MG63 (cell line): ENCODE measurements around the gene SRPK1. TPM values are rescaled to one million over a fixed set of nuclear protein-coding genes. Genes with fewer than 3 reads are reported as not detected.
A peak's percentile ranks its signal among the peaks of the same experiment; 100 is the strongest.
"Not testable (repeated sequence)": the region's sequence is repeated elsewhere in the genome, so short reads cannot be mapped to it uniquely, and the experiment has no call there.

Source experiments
- DNase-seq: peaks from one replicate; pipeline ENCODE4 v3.0.0-alpha.2; 2020
- H3K27me3 ChIP-seq: fragments of 250-450 bp; sonication (Bioruptor Pico); 2 replicates; pipeline ENCODE4 v1.5.1; 2020; ENCODE audit warnings: mild to moderate bottlenecking, moderate library complexity
- H3K36me3 ChIP-seq: fragments of 250-450 bp; sonication (Bioruptor Pico); 2 replicates; pipeline ENCODE4 v1.5.1; 2020; ENCODE audit warnings: mild to moderate bottlenecking, moderate library complexity
- H3K4me3 ChIP-seq: fragments of 250-450 bp; sonication (Bioruptor Pico); 2 replicates; pipeline ENCODE4 v1.5.1; 2020; ENCODE audit warnings: mild to moderate bottlenecking, moderate library complexity
- H3K9me3 ChIP-seq: fragments of 250-450 bp; sonication (Bioruptor Pico); 2 replicates; pipeline ENCODE4 v1.5.1; 2020; ENCODE audit warnings: mild to moderate bottlenecking, moderate library complexity
- total RNA-seq: library from RNA; depleted of rRNA; stranded (reverse); fragments of >200 nt; shearing (Covaris generic); gene quantifications from 2 replicates; pipeline ENCODE4 v1.2.3, GENCODE V29; 2014; ENCODE audit warnings: low replicate concordance; rRNA removed

Gene SRPK1
- 20.7 and 46.6 TPM in 2 replicates for total RNA-seq

DNA sequence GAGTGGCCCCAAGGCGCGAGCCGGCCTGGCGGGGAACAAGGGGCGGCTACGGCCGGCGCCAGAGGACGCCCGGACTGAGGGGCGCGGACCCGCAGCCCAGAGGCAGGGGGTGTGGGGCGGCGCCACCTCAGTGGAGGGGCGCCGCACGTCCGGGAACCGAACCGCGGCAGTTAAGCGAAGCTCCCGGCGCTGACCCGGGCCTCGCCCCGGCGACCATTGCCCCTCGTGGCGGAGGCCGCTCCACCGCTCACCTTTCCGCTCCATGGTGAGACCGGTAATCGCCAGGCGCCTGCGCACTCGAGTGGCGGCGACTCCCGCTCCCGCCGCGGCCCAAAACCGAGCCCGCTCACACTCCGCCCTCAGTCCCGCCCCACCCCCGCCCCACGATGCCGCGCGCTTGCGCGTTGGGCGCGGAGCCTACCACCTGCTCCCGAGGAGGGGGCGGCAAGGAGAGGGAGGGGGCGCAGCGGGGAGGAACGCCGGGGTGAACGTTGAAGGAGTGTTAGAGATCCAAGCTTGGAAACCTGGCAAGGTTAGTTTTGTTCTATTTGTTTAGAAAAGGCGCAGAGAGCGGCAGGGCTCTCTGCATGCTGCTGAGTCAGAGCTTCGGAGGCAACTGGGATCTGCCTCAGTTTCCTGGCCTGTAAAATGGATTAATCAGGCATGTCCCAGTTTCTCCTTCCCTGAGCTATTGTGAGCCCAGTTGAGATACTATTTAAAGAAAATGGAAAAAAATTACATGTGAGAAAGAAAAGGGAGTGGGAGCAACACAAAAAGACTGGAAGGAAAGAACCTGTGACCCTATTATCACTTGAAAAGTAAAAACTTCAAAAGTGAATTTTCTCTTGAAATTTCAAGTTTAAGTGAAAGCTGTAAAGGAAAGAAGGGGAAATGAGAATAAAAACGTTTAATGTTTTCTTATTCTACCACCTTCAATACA, at the start of gene SRPK1:
Gene SRPK1, minus strand, starts transcription at position 306 of the 940 bp plus-strand sequence. Its CDS starts 42 bp downstream, at position 264.
- Histone ChIP-seq H3K9me3 (no peaks in the 10 kb centered on the region), H3K36me3 (peaks cover 32% of the 10 kb centered on the region), H3K4me3 (peak within 1 kb of the TSS; percentile 85), H3K27me3 (no peaks in the 10 kb centered on the region)
- DNase-seq = peak; percentile 88

DNA sequence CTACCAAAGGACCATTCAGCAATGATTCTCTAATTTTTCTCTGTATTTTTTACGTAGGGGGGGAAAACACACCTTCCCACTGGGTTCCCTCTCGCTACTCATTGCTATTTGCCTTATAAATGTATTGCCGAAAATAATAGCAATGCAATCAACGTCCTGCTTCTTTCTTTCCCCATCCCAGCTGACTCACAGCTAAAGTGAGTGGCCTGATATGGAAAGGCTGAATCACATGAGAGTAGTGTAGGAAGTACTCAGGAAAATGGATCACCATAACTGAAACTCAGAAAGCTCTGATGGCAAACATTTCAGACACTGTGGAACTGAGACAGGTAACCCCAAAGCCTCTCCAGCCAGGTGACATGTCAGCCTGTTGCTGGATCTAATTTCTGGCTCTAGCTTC, 49.3 kb upstream of the SRPK1 start:
- Histone ChIP-seq H3K36me3 (no peaks in the 10 kb centered on the region), H3K9me3 (no peaks in the 10 kb centered on the region), H3K27me3 (no peaks in the 10 kb centered on the region), H3K4me3 (no peak overlapping the region)
- DNase-seq = peak; percentile 31

DNA sequence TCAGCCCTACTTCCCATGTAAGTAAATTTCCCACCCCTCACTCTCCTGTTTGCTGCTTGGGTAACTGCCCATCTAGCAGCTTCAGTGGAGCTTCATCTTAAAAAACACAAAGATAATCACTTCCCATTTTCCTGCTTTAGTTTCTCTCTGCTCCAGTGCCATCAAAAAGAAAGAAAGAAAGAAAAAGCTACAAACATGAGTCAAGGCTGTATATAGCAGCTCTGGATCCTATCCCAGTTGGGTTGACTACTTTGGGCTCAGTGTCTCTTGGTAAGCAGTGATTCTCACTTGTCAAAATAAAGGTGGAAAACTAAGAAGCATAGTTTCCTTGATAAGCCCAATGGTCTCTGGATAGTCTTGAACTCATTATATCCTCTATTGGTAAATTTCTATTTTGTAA, 48.7 kb upstream of the SRPK1 start:
- H3K4me3 ChIP-seq = no peak overlapping the region
- no peaks in the 10 kb centered on the region for H3K27me3 ChIP-seq
- no peak for DNase-seq
- H3K9me3 ChIP-seq = no peaks in the 10 kb centered on the region
- H3K36me3 ChIP-seq = no peaks in the 10 kb centered on the region

DNA sequence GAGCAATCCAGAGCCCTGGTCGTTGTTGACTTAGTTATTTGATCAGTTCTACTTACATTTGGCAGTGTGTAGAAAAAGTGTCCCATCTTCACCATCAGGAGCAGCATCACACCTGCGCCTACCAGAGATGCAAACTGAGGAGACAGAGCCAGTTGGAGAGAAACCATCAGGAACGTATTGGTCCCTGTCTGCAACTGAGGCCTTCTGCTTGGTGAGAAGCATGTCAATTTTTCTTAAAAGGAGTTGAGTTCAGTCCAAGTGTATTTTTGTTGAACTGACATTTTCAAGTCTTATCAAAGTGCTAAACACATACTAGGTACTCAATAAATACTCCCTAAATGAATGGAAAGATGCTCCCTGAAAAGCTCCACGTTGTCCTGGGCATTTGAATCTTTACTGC, 47.9 kb upstream of the SRPK1 start:
- no peak for DNase-seq
- no peaks in the 10 kb centered on the region for H3K27me3 ChIP-seq
- H3K36me3 ChIP-seq = no peaks in the 10 kb centered on the region
- H3K4me3 ChIP-seq = no peak overlapping the region
- H3K9me3 ChIP-seq = no peaks in the 10 kb centered on the region

DNA sequence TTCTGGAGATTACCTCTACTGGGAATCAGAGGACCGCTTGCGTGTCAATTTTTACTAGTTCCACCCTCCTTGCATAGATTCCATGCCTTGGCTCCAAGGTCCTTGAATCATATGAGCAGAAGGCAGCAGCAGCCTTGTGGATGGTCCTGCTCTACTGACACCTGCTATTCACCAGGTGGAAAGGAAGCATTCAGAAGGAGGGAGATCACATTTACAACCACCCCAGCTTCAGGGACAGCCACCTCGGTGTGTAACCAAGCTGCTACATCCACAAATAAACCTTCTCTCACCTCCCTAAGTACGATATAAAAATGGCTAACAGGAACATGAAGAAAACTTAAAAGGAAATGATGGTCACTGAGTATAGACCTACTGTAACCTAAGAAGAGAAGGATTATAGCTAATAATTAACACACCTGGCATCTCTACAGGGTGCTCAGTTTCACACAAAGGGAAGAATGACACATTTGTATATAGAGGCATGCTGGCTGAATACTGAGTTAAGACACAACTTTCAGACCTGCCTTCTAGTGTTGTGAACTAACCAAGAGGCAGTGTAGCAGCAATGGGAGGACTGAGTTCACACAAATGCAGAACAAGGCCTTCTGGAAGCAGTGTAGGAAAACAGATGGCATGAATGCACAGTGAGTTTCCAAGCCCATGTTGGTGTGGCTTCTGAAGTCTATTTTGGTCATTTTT, 46.3 kb upstream of the SRPK1 start:
- H3K27me3 ChIP-seq = no peaks in the 10 kb centered on the region
- no peaks in the 10 kb centered on the region for H3K36me3 ChIP-seq
- DNase-seq = no peak
- H3K4me3 ChIP-seq = no peak overlapping the region
- no peaks in the 10 kb centered on the region for H3K9me3 ChIP-seq

DNA sequence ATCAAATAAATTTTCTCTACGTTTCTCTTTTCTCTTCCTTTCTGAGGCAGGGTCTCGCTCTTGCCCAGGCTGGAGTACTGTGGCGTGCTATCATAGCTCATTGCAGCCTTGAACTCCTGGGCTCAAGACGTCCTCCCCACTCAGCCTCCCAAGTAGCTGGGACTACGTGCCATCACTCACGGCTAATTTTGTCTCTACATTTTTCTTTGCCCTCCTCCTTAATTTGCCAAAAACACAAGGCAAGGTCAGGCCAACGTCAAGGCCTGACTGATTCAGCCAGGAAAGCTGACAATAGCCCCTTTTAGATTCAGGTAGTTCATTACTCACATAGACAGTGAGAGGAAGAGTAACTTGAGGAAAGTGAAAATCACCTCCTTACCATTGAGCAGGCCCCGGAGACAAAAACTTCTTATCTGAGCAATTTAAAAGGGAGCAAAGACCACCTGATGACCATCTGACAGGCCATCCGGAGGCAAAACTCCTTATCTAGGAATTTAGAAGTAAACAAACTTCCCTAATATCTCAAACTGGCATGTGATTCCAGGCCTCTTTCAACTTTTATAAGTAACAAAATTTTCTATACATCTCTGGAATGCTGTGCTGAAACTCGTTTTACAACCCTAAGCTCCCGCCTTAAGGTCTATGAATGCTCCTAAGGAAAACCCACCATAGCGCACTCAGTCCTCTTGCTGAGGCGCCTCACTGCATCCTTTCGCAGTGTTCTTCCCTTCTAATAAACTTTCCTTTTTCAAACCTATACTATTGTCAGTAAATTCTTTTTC, 42.1 kb upstream of the SRPK1 start:
- Histone ChIP-seq H3K36me3 (no peaks in the 10 kb centered on the region), H3K9me3 (no peaks in the 10 kb centered on the region), H3K27me3 (no peaks in the 10 kb centered on the region), H3K4me3 (no peak overlapping the region)
- DNase-seq = no peak

DNA sequence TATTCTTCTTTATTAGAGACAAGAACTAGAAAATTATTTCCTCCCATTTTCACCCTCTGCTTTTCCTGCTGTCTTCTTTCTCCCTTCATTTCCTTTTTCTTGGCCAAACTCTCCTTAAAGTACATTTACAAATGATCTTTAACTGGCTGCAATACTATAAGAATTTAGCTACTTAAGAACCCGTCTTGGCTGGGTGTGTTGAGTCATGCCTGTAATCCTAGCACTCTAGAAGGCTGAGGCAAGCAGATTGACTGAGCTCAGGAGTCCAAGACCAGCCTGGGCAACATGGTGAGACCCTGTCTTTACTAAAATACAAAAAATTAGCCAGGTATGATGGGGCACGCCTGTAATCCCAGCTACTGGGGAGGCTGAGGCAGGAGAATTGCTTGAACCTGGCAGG, 39.3 kb upstream of the SRPK1 start:
- no peaks in the 10 kb centered on the region for H3K9me3 ChIP-seq
- peak; percentile 8 for DNase-seq
- no peak overlapping the region for H3K4me3 ChIP-seq
- H3K27me3 ChIP-seq = no peaks in the 10 kb centered on the region
- no peaks in the 10 kb centered on the region for H3K36me3 ChIP-seq

DNA sequence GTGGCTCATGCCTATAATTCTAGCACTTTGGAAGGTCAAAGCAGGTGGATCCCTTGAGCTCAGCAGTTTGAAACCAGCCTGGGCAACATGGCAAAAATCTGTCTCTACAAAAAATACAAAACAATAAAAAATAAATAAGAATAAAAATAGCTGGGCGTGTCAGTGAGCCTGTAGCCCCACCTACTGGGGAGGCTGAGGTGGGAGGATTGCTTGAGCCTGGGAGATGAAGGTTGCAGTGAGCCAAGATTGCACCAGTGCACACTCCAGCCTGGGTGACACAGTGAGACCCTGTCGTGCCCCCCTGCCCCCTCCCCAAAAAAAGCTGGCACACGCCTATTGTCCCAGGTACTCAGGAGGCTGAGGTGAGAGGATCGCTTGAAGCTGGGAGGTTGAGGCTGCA, 35.1 kb upstream of the SRPK1 start:
- no peak for DNase-seq
- no peaks in the 10 kb centered on the region for H3K36me3 ChIP-seq
- H3K27me3 ChIP-seq = no peaks in the 10 kb centered on the region
- no peak overlapping the region for H3K4me3 ChIP-seq
- no peaks in the 10 kb centered on the region for H3K9me3 ChIP-seq

DNA sequence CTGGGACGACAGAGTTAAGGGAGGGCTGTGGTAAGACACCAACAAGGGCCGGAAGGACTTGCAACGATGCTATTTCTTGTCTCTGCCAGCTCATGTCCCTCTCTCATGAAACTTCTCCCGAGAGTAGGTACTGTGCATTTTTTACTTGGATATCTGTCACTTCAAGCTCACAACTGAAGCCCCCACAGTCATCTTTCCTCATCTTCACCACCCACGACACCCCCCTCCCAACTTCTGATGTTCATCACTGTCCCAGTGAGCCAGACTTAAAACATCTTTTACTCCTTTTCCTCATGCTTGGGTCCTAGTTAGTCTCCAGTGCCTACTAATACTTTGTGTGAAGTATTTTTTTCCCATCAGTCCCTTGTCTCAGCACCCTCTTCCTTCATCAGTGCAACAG, 34.6 kb upstream of the SRPK1 start:
- Histone ChIP-seq H3K4me3 (no peak overlapping the region), H3K9me3 (no peaks in the 10 kb centered on the region), H3K36me3 (no peaks in the 10 kb centered on the region), H3K27me3 (no peaks in the 10 kb centered on the region)
- no peak for DNase-seq

DNA sequence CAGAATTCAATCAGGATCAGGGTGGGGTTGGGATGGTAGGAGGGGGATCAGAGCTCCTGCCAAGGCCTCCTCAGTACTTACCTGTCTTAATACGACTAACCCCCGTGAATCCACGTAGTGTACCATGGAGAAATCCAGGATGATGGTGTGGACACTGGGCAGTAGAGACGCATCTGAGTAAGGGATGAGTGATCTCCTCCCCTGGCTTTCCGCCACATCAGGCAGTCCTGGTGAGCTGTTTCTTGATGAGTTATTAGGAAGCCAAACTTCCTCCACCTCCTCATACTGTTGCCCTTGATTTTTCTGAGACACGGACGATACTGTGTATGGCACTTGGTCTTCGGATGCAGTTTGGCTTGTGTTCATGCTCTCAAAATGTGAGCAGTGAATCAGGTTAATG, 34.2 kb upstream of the SRPK1 start:
- H3K4me3 ChIP-seq = no peak overlapping the region
- H3K27me3 ChIP-seq = no peaks in the 10 kb centered on the region
- H3K9me3 ChIP-seq = no peaks in the 10 kb centered on the region
- DNase-seq = peak; percentile 72
- H3K36me3 ChIP-seq = no peaks in the 10 kb centered on the region

DNA sequence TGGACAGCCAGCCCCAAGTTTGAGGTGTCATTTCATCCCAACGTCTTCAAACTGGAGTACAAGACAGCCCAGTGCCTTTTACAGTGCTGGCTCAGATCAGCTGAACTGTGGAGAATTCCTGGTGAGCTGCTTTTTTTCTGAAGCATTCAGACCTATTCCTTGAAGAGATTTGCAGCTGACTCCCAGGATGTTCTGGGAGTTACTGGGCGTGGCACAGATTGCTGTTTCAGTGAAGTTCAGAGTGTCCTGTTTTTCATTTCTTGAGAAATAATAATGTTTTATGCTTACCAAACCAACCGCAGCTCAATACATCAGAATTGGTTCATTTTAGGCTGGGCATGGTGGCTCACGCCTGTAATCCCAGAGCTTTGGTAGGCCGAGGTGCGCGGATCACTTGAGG, 33.4 kb upstream of the SRPK1 start:
- H3K27me3 ChIP-seq = no peaks in the 10 kb centered on the region
- no peaks in the 10 kb centered on the region for H3K9me3 ChIP-seq
- no peaks in the 10 kb centered on the region for H3K36me3 ChIP-seq
- H3K4me3 ChIP-seq = no peak overlapping the region
- no peak for DNase-seq

DNA sequence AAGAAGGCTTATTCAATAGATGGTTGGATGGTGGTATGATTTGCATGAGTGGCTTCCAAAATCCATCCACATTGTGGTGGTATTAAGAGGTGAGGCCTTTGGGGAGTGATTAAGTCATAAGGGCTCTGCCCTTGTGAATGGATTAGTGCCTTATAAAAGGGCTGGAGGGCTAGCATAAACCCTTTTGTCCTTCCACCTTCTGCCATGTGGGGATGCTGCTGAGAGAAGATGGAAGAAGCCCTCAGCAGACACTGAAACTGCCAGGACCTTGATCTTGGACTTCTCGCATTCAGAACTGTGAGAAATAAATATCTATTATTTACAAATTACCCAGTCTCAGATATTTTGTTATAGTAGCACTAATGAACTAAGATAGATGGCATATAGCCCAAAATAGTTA, 27.8 kb upstream of the SRPK1 start:
- Histone ChIP-seq H3K27me3 (no peaks in the 10 kb centered on the region), H3K4me3 (no peak overlapping the region), H3K36me3 (no peaks in the 10 kb centered on the region), H3K9me3 (no peaks in the 10 kb centered on the region)
- DNase-seq = peak; percentile 13

DNA sequence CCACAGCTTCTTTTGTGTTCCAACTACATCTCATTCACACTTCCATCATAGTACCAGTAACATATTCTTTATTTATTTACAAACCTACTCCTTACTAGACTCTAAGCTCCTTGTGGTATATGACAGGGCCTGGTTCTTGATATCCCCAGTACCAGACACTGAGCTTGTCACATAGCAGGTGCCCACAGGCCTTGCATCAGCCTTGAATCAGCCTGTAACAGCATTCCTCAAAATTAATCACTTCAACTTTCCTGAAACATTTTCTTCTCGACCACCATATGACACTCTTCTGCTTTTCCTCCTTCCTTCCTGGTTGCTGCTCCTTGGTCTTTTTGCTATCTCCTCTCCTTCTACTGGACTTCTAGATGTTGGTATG, 24.7 kb upstream of the SRPK1 start:
- H3K36me3 ChIP-seq = no peaks in the 10 kb centered on the region
- no peak overlapping the region for H3K4me3 ChIP-seq
- no peak for DNase-seq
- no peaks in the 10 kb centered on the region for H3K9me3 ChIP-seq
- no peaks in the 10 kb centered on the region for H3K27me3 ChIP-seq

DNA sequence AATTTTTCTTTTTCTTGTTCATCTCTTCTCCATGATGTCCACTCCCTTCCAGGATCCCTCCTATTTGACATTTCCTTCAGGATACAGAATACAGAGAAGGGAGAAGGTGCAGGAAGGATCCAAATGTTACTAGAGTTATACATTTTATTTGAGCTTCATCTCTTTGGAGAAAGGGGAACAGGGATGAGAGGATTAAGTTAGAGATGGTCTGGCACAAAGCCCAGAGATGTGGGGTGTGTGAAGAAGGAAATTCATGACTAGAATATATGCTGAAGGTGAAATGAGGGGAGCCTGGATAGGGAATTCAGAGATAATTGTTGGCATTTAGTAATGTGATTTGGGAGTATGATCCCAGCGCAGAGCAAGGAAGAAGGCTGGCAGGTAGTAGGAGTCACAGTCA, 22.5 kb upstream of the SRPK1 start:
- Histone ChIP-seq H3K36me3 (no peaks in the 10 kb centered on the region), H3K27me3 (no peaks in the 10 kb centered on the region), H3K4me3 (no peak overlapping the region), H3K9me3 (no peaks in the 10 kb centered on the region)
- no peak for DNase-seq

DNA sequence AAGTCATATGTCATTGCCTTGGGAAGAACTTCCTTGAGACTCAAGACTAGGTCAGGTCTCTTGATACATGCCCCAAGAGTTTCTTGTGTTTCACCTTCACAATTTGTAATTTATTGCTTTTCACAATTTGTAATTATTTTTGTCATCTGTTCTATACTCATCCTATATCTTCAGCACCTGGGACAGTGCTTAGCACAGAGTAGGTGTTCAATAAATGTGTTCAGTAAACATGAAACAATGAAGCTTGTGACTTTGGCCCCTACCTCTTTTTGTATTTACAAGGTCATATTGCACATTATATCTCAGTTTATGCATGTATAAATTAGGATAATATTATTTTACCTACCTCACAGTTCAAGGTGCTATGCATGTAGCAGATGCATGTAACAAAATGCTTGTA, 21.5 kb upstream of the SRPK1 start:
- H3K27me3 ChIP-seq = no peaks in the 10 kb centered on the region
- H3K4me3 ChIP-seq = no peak overlapping the region
- H3K9me3 ChIP-seq = no peaks in the 10 kb centered on the region
- no peaks in the 10 kb centered on the region for H3K36me3 ChIP-seq
- no peak for DNase-seq

DNA sequence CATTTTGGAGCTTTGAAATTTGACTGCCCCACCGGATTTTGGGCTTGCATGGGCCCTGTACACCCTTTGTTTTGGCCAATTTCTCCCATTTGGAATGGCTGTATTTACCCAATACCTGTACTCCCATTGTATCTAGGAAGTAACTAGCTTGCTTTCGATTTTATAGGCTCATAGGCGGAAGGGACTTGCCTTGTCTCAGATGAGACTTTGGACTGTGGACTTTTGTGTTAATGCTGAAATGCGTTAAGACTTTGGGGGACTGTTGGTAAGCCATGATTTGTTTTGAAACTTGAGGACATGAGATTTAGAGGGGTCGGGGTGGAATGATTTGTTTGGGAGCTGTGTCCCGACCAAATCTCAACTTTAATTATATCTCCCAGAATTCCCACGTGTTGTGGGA, 20.3 kb upstream of the SRPK1 start:
- not testable (repeated sequence) for H3K27me3 ChIP-seq, H3K36me3 ChIP-seq, H3K4me3 ChIP-seq, DNase-seq, H3K9me3 ChIP-seq

DNA sequence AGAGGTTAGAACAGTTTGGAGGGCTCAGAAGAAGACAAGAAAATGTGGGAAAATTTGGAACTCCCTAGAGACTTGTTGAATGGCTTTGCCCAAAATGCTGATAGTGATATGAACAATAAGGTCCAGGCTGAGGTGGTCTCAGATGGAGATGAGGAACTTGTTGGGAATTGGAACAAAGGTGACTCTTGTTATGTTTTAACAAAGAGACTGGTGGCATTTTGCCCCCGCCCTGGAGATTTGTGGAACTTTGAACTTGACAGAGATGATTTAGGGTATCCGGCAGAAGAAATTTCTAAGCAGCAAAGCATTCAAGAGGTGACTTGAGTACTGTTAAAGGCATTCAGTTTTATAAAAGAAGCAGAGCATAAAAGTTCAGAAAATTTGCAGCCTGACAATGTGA, 19.1 kb upstream of the SRPK1 start:
- not testable (repeated sequence) for DNase-seq, H3K9me3 ChIP-seq, H3K27me3 ChIP-seq

More for the DNA sequence above, 19.1 kb upstream of the SRPK1 start:
- not testable (repeated sequence) for H3K36me3 ChIP-seq, H3K4me3 ChIP-seq
